ENCODE data around the gene FNDC10. TPM values are rescaled to one million over a fixed set of nuclear protein-coding genes. Genes with fewer than 3 reads are reported as not detected.
"Not testable (repeated sequence)": the region's sequence is repeated elsewhere in the genome, so short reads cannot be mapped to it uniquely, and the experiment has no call there.

FNDC10 gene
- total and polyA plus RNA-seq, 4 donors: 0.38 to 3.0 (median 0.83) TPM

DNA sequence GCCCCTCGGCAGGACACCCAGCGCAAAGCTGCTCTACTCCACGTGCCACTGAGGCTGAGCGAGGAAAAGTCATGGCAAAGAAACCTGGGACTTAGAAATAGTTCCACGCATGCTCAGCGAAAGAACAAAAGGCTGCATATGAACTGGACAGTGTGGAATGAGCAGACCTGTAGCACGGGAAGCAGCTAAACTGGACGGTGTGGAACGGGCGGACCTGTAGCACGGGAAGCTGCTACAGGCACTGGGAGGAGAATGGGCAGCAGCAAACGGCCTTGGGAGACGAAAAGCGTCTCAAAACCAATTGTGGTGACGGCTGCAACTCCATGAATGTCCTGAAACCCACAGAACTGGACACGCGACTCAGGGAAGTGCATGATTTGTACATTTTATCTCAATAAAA, 40.9 kb downstream of the FNDC10 start:
- WGBS, 2 donors: 79 to 81% methylated on average over 17 of the region's 17 CpGs
- peaks cover 0 to 1% of the 10 kb centered on the region in 2 donors for H3K36me3 ChIP-seq (ENCODE audit: control insufficient read depth in 1 of 2, insufficient read depth in 2 of 2, low read length in 1 of 2)
- no peaks in the 10 kb centered on the region for H3K4me1 ChIP-seq (ENCODE audit: control insufficient read depth in 1 of 2, insufficient read depth in 2 of 2, low read length in 2 of 2)
- intact Hi-C loops (cut with DNase I): no loop called here
- no peaks in the 10 kb centered on the region for H3K9me3 ChIP-seq (ENCODE audit: control insufficient read depth, low read length)
- H3K27ac ChIP-seq (ENCODE audit: low read depth in 1 of 2, low read length in 2 of 2): no peak overlapping the region
- H3K4me3 ChIP-seq (ENCODE audit: low read length in 2 of 2): no peak overlapping the region
- DNase-seq (no peak), ATAC-seq (ENCODE audit: low FRiP score) (no peak)
- H3K27me3 ChIP-seq (ENCODE audit: control insufficient read depth in 1 of 2, insufficient read depth in 2 of 2, low read length in 1 of 2): no peaks in the 10 kb centered on the region

DNA sequence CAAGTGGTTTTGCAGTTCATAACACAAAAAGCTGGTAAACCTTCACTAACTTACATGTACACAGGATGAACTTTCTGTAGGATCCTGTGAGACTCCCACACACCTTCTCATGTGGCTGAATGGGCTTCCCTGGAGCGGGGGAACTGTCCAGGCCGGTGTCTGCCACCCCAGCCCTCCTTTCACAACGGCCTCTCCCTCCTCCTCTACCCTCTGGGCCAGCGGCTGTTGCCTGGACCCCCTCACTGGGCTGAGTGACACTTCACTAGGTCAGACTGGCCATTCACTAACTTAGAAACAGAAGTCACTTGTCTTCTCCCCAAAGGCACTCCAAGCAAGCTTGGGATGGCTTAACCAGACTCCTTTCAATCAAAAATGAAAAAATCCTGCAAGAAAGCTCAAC, 41.3 kb downstream of the FNDC10 start:
- intact Hi-C loops (cut with DNase I): no loop called here
- Histone ChIP-seq H3K36me3 (ENCODE audit: control insufficient read depth in 1 of 2, insufficient read depth in 2 of 2, low read length in 1 of 2) (no peaks in the 10 kb centered on the region), H3K27me3 (ENCODE audit: control insufficient read depth in 1 of 2, insufficient read depth in 2 of 2, low read length in 1 of 2) (no peaks in the 10 kb centered on the region), H3K27ac (ENCODE audit: low read depth in 1 of 2, low read length in 2 of 2) (no peak overlapping the region), H3K9me3 (ENCODE audit: control insufficient read depth, low read length) (no peaks in the 10 kb centered on the region), H3K4me1 (ENCODE audit: control insufficient read depth in 1 of 2, insufficient read depth in 2 of 2, low read length in 2 of 2) (no peaks in the 10 kb centered on the region), H3K4me3 (ENCODE audit: low read length in 2 of 2) (no peak overlapping the region)
- ATAC-seq (ENCODE audit: low FRiP score) (no peak), DNase-seq (no peak)
- 58 to 62% methylated on average over 4 of the region's 4 CpGs for WGBS, 2 donors

DNA sequence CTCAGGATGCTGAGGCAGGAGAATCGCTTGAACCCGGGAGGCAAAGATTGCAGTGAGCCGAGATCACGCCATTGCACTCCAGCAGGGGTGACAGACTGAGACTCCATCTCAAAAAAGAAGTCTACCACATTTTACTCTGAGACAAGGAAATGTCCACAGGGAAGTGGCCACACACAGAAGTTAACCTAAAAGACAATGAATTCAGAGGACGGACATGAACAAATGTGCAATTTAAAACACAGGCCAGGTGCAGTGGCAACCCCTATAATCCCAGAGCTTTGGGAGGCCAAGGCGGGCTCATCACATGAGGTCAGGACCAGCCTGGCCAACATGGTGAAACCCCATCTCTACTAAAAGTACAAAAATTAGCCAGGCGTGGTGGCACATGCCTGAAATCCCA, 42.2 kb downstream of the FNDC10 start:
- ATAC-seq (ENCODE audit: low FRiP score); H3K4me3 ChIP-seq (ENCODE audit: low read length in 2 of 2); intact Hi-C loops (cut with DNase I); H3K36me3 ChIP-seq (ENCODE audit: control insufficient read depth in 1 of 2, insufficient read depth in 2 of 2, low read length in 1 of 2); H3K4me1 ChIP-seq (ENCODE audit: control insufficient read depth in 1 of 2, insufficient read depth in 2 of 2, low read length in 2 of 2); H3K27ac ChIP-seq (ENCODE audit: low read depth in 1 of 2, low read length in 2 of 2); H3K9me3 ChIP-seq (ENCODE audit: control insufficient read depth, low read length); H3K27me3 ChIP-seq (ENCODE audit: control insufficient read depth in 1 of 2, insufficient read depth in 2 of 2, low read length in 1 of 2); DNase-seq: not testable (repeated sequence)
- WGBS, 2 donors: 89 to 92% methylated on average over 7 of the region's 7 CpGs

DNA sequence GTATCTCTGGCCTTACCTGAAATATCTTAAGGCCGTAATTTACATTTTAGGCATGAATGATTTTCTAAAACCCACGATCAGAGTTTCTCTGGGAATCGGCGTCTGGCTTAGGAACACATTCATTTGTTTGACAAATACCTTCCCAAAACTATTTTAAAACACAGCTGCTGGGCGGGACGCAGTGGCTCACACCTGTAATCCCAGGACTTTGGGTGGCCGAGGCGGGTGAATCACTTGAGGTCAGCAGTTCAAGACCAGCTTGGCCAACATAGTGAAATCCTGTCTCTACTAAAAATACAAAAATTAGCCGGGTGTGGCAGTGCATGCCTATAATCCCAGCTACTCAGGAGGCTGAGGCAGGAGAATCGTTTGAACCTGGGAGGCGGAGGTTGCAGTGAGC, 43.0 kb downstream of the FNDC10 start:
- H3K4me3 ChIP-seq (ENCODE audit: low read length in 2 of 2); H3K9me3 ChIP-seq (ENCODE audit: control insufficient read depth, low read length); H3K27me3 ChIP-seq (ENCODE audit: control insufficient read depth in 1 of 2, insufficient read depth in 2 of 2, low read length in 1 of 2); H3K36me3 ChIP-seq (ENCODE audit: control insufficient read depth in 1 of 2, insufficient read depth in 2 of 2, low read length in 1 of 2); H3K4me1 ChIP-seq (ENCODE audit: control insufficient read depth in 1 of 2, insufficient read depth in 2 of 2, low read length in 2 of 2); intact Hi-C loops (cut with DNase I); ATAC-seq (ENCODE audit: low FRiP score); DNase-seq; H3K27ac ChIP-seq (ENCODE audit: low read depth in 1 of 2, low read length in 2 of 2): not testable (repeated sequence)
- 90% methylated on average over 11 of the region's 11 CpGs for WGBS, 2 donors

DNA sequence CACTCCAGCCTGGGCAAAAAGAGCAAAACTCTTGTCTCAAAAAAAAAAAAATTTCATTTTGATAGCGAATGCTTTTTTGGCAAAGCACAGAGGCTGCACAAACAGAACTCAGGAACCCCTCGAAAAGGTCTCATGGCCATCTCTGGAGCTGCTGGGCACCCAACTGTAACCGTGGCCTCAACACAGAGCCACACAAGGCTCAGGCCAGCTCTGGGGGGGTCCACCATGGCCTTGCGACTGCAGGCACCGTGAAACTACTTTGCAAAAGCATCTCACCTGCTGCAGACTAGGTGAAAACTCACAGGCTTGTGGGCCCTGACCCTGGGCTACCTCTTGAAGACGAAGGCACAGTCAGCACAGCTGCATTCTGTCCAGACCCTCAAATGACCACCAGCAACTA, 43.4 kb downstream of the FNDC10 start:
- Histone ChIP-seq H3K27ac (ENCODE audit: low read depth in 1 of 2, low read length in 2 of 2) (no peak overlapping the region), H3K27me3 (ENCODE audit: control insufficient read depth in 1 of 2, insufficient read depth in 2 of 2, low read length in 1 of 2) (no peaks in the 10 kb centered on the region), H3K4me3 (ENCODE audit: low read length in 2 of 2) (no peak overlapping the region), H3K4me1 (ENCODE audit: control insufficient read depth in 1 of 2, insufficient read depth in 2 of 2, low read length in 2 of 2) (no peaks in the 10 kb centered on the region), H3K36me3 (ENCODE audit: control insufficient read depth in 1 of 2, insufficient read depth in 2 of 2, low read length in 1 of 2) (no peaks in the 10 kb centered on the region), H3K9me3 (ENCODE audit: control insufficient read depth, low read length) (no peaks in the 10 kb centered on the region)
- 68 to 80% methylated on average over 6 of the region's 6 CpGs for WGBS, 2 donors
- ATAC-seq (ENCODE audit: low FRiP score): no peak
- intact Hi-C loops (cut with DNase I): no loop called here
- DNase-seq: no peak

DNA sequence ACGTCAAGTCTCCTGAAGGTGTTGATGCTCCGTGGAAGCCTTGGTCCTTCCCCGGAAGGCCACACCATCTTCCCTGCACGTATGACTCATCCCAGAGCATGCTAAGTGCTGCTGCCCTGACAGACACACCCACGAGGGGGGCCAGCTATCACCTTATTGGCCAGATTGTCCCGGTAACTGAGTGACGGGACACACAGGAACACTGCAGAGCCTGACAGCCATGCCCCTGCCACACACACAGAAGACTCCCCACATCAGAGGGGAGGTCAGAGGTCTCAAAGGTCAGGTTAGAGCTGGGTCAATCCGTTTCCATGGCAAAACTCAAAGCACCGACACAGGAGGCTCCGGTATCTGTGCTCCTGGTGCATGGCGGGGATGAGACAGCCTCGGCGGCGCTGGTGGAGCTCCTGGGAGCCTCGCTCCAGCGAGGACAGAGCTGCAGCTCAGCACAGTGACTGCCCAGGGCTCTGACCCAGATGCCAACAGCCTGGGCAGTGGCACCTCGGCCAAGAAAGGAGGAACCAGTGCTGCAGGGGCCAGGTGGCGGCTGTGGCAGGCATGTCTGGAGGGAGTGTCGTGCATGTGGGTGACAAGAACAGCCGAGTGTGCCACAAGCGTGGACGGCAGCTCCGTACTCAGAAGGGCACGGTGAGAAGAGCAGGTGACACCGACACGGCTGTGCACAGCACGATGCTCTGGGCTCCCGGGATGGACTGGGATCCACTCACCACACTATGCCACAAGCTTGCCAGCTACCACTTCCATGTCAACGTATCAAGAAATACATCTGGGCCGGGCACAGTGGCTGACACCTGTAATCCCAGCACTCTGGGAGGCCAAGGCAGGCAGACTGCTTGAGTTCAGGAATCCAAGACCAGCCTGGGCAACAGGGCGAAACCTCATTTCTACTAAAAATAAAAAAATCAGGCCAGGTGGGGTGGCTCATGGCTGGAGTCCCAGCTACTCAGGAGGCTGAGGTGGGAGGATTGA, 44.7 kb downstream of the FNDC10 start:
- Histone ChIP-seq H3K36me3 (ENCODE audit: control insufficient read depth in 1 of 2, insufficient read depth in 2 of 2, low read length in 1 of 2) (no peaks in the 10 kb centered on the region), H3K4me1 (ENCODE audit: control insufficient read depth in 1 of 2, insufficient read depth in 2 of 2, low read length in 2 of 2) (no peaks in the 10 kb centered on the region), H3K9me3 (ENCODE audit: control insufficient read depth, low read length) (no peaks in the 10 kb centered on the region), H3K27ac (ENCODE audit: low read depth in 1 of 2, low read length in 2 of 2) (no peak overlapping the region), H3K4me3 (ENCODE audit: low read length in 2 of 2) (no peak overlapping the region), H3K27me3 (ENCODE audit: control insufficient read depth in 1 of 2, insufficient read depth in 2 of 2, low read length in 1 of 2) (no peaks in the 10 kb centered on the region)
- 64 to 65% methylated on average over 31 of the region's 31 CpGs for WGBS, 2 donors
- intact Hi-C loops (cut with DNase I): no loop called here
- no peak for DNase-seq
- ATAC-seq (ENCODE audit: low FRiP score): peak; percentile 9

DNA sequence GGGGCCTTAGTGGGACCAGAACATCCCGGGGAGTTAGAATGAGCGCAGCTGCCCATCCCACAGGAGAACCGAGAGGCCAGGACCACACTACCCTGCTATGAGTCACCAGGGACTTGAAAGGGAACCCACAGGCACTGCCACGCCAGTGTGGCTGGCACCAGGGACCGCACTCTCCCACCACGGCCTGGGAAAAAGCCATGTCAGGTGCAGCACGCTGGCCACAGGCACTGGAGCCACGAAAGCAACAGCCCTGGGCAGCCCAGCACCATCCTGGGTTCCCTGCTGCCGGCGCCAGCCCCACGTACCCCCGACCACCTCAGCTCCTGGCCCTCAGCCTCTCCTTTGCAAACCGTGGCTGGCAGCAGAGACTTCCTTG, 45.4 kb downstream of the FNDC10 start:
- Histone ChIP-seq H3K4me3 (ENCODE audit: low read length in 2 of 2) (no peak overlapping the region), H3K9me3 (ENCODE audit: control insufficient read depth, low read length) (no peaks in the 10 kb centered on the region), H3K27me3 (ENCODE audit: control insufficient read depth in 1 of 2, insufficient read depth in 2 of 2, low read length in 1 of 2) (no peaks in the 10 kb centered on the region), H3K27ac (ENCODE audit: low read depth in 1 of 2, low read length in 2 of 2) (no peak overlapping the region), H3K36me3 (ENCODE audit: control insufficient read depth in 1 of 2, insufficient read depth in 2 of 2, low read length in 1 of 2) (no peaks in the 10 kb centered on the region), H3K4me1 (ENCODE audit: control insufficient read depth in 1 of 2, insufficient read depth in 2 of 2, low read length in 2 of 2) (no peaks in the 10 kb centered on the region)
- WGBS, 2 donors: 73 to 77% methylated on average over 13 of the region's 13 CpGs
- no peak for ATAC-seq (ENCODE audit: low FRiP score)
- intact Hi-C loops (cut with DNase I): no loop called here
- no peak for DNase-seq

DNA sequence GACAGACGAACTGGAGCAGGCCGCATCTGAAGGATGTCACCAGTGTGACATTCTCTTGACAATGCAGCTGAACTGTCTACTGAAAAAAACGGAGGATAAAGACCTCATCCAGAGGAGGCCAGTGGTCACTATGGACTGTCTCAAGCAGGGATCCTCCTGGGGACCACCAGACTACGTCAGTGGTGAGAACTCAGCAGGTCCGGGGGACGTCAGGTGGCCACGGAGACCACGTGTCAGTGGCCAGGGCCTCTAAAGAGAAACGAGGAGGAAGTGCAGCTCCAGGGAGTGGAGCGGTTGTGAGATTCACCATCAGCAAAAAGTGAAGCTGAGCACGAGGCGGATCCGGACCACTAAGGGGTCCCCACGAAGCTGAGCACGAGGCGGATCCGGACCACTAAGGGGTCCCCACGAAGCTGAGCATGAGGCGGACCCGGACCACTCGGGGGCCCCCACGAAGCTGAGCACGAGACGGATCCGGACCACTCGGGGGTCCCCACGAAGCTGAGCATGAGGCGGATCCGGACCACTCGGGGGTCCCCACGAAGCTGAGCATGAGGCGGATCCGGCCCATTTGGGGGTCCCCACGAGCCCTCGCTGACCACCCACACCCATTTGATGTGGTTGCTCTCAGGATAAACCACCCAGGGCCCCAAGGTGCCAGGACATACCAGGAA, 46.0 kb downstream of the FNDC10 start:
- intact Hi-C loops (cut with DNase I): no loop called here

DNA sequence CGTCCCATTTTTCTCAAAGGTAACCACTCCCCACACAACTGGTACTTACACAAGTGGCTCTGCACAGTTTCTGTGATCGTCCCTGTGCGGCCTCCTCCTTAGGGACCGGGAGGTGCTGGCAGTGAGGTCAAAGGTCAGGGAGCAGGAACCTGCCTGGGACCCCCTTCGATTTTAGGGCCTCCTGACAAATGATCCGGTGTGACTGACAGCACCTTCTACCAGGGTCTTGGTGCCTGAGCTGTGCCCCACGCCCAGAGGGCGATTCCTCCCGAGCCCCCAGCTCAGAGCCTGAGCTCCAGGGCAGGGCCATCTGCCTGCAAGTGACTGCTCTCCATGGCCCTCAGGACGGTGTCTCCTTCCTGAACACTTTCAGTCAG, 47.7 kb downstream of the FNDC10 start:
- Histone ChIP-seq H3K4me1 (ENCODE audit: control insufficient read depth in 1 of 2, insufficient read depth in 2 of 2, low read length in 2 of 2) (no peaks in the 10 kb centered on the region), H3K36me3 (ENCODE audit: control insufficient read depth in 1 of 2, insufficient read depth in 2 of 2, low read length in 1 of 2) (no peaks in the 10 kb centered on the region), H3K4me3 (ENCODE audit: low read length in 2 of 2) (no peak overlapping the region), H3K27me3 (ENCODE audit: control insufficient read depth in 1 of 2, insufficient read depth in 2 of 2, low read length in 1 of 2) (no peaks in the 10 kb centered on the region), H3K9me3 (ENCODE audit: control insufficient read depth, low read length) (no peaks in the 10 kb centered on the region), H3K27ac (ENCODE audit: low read depth in 1 of 2, low read length in 2 of 2) (no peak overlapping the region)
- no peak for ATAC-seq (ENCODE audit: low FRiP score)
- WGBS, 2 donors: 80 to 81% methylated on average over 10 of the region's 10 CpGs
- no peak for DNase-seq
- intact Hi-C loops (cut with DNase I): no loop called here

More for the DNA sequence above, 46.0 kb downstream of the FNDC10 start:
- H3K27ac ChIP-seq (ENCODE audit: low read depth in 1 of 2, low read length in 2 of 2): no peak overlapping the region
- H3K27me3 ChIP-seq (ENCODE audit: control insufficient read depth in 1 of 2, insufficient read depth in 2 of 2, low read length in 1 of 2): no peaks in the 10 kb centered on the region
- no peaks in the 10 kb centered on the region for H3K9me3 ChIP-seq (ENCODE audit: control insufficient read depth, low read length)
- H3K4me1 ChIP-seq (ENCODE audit: control insufficient read depth in 1 of 2, insufficient read depth in 2 of 2, low read length in 2 of 2): no peaks in the 10 kb centered on the region
- H3K36me3 ChIP-seq (ENCODE audit: control insufficient read depth in 1 of 2, insufficient read depth in 2 of 2, low read length in 1 of 2): no peaks in the 10 kb centered on the region
- no peak for ATAC-seq (ENCODE audit: low FRiP score)
- 88 to 89% methylated on average over 35 of the region's 35 CpGs for WGBS, 2 donors
- DNase-seq: no peak
- H3K4me3 ChIP-seq (ENCODE audit: low read length in 2 of 2): no peak overlapping the region

All from aorta (tissue), 5 donors.